Heart left ventricle (tissue), 16 donors: Measurements from ENCODE around the gene UBL7. TPM values are rescaled to one million over a fixed set of nuclear protein-coding genes. Genes with fewer than 3 reads are reported as not detected.

Experiments used
- ATAC-seq, 4 donors: fragments of 200-7000 bp; cut with Tn5 transposase; one replicate each; pipeline ENCODE4 v1.9.1; 2020 to 2022; ENCODE audit warnings: moderate library complexity in 4 of 4, mild to moderate bottlenecking in 3 of 4, moderate number of reproducible peaks in 1 of 4
- DNase-seq, 5 donors: peaks; one replicate each; pipeline ENCODE4 v3.0.0-alpha.2; 2020
- H3K27ac ChIP-seq, 12 donors: fragments of 200-600 bp; sonication (generic) in 4 of 12; one replicate each; pipeline versions ENCODE4 v1.5.0 to v1.8.0; 2016 to 2022; ENCODE audit warnings: mild to moderate bottlenecking in 2 of 12
- H3K27me3 ChIP-seq, 9 donors: fragments of 200-600 bp; sonication (generic) in 2 of 9; one replicate each; pipeline versions ENCODE4 v1.5.1 to v1.8.0; 2016 to 2022; ENCODE audit warnings: mild to moderate bottlenecking in 3 of 9
- H3K36me3 ChIP-seq, 9 donors: fragments of 200-600 bp; sonication (generic) in 2 of 9; one replicate each; pipeline versions ENCODE4 v1.5.0 to v1.8.0; 2018 to 2022; ENCODE audit warnings: mild to moderate bottlenecking in 2 of 9
- H3K4me1 ChIP-seq, 12 donors: fragments of 200-600 bp; sonication (generic) in 4 of 12; one replicate each; pipeline versions ENCODE4 v1.5.0 to v1.8.0; 2016 to 2022; ENCODE audit warnings: mild to moderate bottlenecking in 3 of 12
- H3K4me3 ChIP-seq, 12 donors: fragments of 200-600 bp; sonication (generic) in 4 of 12; one replicate each; pipeline versions ENCODE4 v1.5.0 to v1.8.0; 2017 to 2022; ENCODE audit warnings: mild to moderate bottlenecking in 9 of 12, moderate library complexity in 4 of 12
- H3K9me3 ChIP-seq, 12 donors: fragments of 200-600 bp; sonication (generic) in 4 of 12; one replicate each; pipeline versions ENCODE4 v1.5.0 to v1.8.0; 2016 to 2022; ENCODE audit warnings: mild to moderate bottlenecking in 1 of 12
- POLR2A ChIP-seq, 2 donors: fragments of 450-650 bp; IDR thresholded peaks; one replicate each; pipeline ENCODE4 v1.6.1; 2017; ENCODE audit warnings: antibody characterized with exemption in 2 of 2, mild to moderate bottlenecking in 2 of 2, moderate library complexity in 2 of 2
- WGBS, 4 donors: extraction: QIAGEN DNeasy Blood & Tissue Kit in 2 of 4; methylation state at CpG; one replicate each; pipeline versions ENCODE4 v1.1.5 to v1.1.7; 2013 to 2018; 5-methylcytosine and 5-hydroxymethylcytosine counted together
- intact Hi-C, 10 donors: fragments of 100-400 bp; cut with DNase I; formaldehyde crosslinking; loops; one replicate each; pipeline versions ENCODE4 v1.11.1 to v1.14.2; 2022
- polyA plus RNA-seq, 2 donors: library from polyadenylated mRNA; stranded (reverse); fragments of 200-250 nt; gene quantifications; one replicate each; pipeline ENCODE4 v1.2.3, GENCODE V29; 2013
- total RNA-seq, 9 donors: library from RNA; depleted of rRNA in 2 of 9; stranded (reverse); fragments of >200 nt in 2 of 9; fragmentation: NEBNext Ultra II Directional in 3 of 9; extraction: Animal tissue kit (Norgen Biotek cat#: 25700) in 3 of 9; gene quantifications; one replicate each; pipeline versions ENCODE4 v1.1.0 to v1.2.4, GENCODE V29; 2016 to 2023
- TF ChIP-seq, protein P1 (sequence below), 12 donors: fragments of 200-600 bp; sonication (generic) in 4 of 12; IDR thresholded peaks; one replicate each; pipeline versions ENCODE4 v1.5.0 to v1.8.0; 2018 to 2022; ENCODE audit warnings: antibody characterized with exemption in 12 of 12, mild to moderate bottlenecking in 5 of 12
- donor health status: ischemic (EF 13 %, LVEDD 7.1; RV severe dilation, severe dysfunction).
- donor health status: healthy with polysubstance abuse.
- donor health status: DM: no; HTN: yes; CAD: no.
- donor health status: DM: no; HTN: no; CAD: no.
- donor health status: ischemic (EF 25% LVEDD 6.9; RV normal size, moderate dysfunction).
- donor health status: ischemic (EF 25% LVEDD 5.7; RV mildly dilated, moderate dysfunction).
- donor health status: healthy.
- donor health status: DM: yes; HTN: yes; CAD: no.
- donor health status: ischemic (EF 35%, LVEDD 5.7; RV mildly dilated, moderate dysfunction).
- donor health status: nonischemic (EF 11% LVEDD 7.7; RV severe dilation, severe dysfunction).
- donor health status: DM: yes; HTN: yes; CAD: no.
- donor health status: PGD.
- donor health status: ischemic (EF 29% LVEDD 5.4; RV normal size, mild dysfunction).
- donor health status: nonischemic (EF 23%, LVEDD 6.1; RV moderate dilation, normal function).

The UBL7 gene
- total and polyA plus RNA-seq, 11 donors = 40.6 to 102 (median 49.5) TPM

DNA sequence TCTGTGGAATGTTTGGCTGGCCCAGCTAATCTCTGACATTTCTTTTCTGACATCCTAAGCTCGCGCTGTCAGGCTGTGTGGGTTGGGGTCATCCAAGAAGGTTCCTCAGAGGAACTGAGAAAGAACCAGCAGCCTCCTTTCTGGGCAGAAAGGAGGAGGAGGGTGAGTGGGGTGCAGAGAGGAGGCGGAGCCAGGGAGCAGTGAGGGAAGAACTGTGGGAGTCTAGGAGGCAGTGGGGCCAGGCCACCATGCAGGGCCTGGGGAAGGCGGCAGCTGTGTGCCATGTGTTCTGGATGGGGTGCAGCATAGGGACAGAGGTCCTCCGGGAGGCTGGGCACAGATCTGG lies 32.5 kb downstream of the UBL7 start:
- DNase-seq (no peak), ATAC-seq (peak in 1 of 4 donors; percentile 8)
- Histone ChIP-seq H3K4me3 (no peak overlapping the region), H3K27me3 (peaks cover 0 to 13% (median 4%) of the 10 kb centered on the region in 9 donors), H3K4me1 (peaks cover 0 to 36% (median 9%) of the 10 kb centered on the region in 12 donors), H3K9me3 (no peaks in the 10 kb centered on the region), H3K27ac (peak overlapping the region in 1 of 12 donors; percentile 51), H3K36me3 (no peaks in the 10 kb centered on the region)
- no peak for TF ChIP-seq POLR2A (IDR thresholded peaks at IDR 0.05)
- TF ChIP-seq, protein P1, sequence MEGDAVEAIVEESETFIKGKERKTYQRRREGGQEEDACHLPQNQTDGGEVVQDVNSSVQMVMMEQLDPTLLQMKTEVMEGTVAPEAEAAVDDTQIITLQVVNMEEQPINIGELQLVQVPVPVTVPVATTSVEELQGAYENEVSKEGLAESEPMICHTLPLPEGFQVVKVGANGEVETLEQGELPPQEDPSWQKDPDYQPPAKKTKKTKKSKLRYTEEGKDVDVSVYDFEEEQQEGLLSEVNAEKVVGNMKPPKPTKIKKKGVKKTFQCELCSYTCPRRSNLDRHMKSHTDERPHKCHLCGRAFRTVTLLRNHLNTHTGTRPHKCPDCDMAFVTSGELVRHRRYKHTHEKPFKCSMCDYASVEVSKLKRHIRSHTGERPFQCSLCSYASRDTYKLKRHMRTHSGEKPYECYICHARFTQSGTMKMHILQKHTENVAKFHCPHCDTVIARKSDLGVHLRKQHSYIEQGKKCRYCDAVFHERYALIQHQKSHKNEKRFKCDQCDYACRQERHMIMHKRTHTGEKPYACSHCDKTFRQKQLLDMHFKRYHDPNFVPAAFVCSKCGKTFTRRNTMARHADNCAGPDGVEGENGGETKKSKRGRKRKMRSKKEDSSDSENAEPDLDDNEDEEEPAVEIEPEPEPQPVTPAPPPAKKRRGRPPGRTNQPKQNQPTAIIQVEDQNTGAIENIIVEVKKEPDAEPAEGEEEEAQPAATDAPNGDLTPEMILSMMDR (IDR thresholded peaks at IDR 0.05) = no peak
- intact Hi-C loops = no loop called here
- WGBS, 4 donors = 92 to 93% (median 93%) methylated on average over 5 of the region's 5 CpGs

GRCh38 chr15:74427607-74428441 lies 33.1 kb downstream of the UBL7 start:
- ATAC-seq (no peak), DNase-seq (no peak)
- no peaks in the 10 kb centered on the region for H3K36me3 ChIP-seq
- no peak overlapping the region for H3K4me3 ChIP-seq
- no peaks in the 10 kb centered on the region for H3K9me3 ChIP-seq
- intact Hi-C loops = no loop called here
- no peak overlapping the region for H3K27ac ChIP-seq
- TF ChIP-seq, protein P1 (IDR thresholded peaks at IDR 0.05) = no peak
- no peak for TF ChIP-seq POLR2A (IDR thresholded peaks at IDR 0.05)
- peaks cover 0 to 34% (median 6%) of the 10 kb centered on the region in 12 donors for H3K4me1 ChIP-seq
- 85 to 87% (median 86%) methylated on average over 9 of the region's 9 CpGs for WGBS, 4 donors
- peaks cover 0 to 10% (median 4%) of the 10 kb centered on the region in 9 donors for H3K27me3 ChIP-seq

DNA sequence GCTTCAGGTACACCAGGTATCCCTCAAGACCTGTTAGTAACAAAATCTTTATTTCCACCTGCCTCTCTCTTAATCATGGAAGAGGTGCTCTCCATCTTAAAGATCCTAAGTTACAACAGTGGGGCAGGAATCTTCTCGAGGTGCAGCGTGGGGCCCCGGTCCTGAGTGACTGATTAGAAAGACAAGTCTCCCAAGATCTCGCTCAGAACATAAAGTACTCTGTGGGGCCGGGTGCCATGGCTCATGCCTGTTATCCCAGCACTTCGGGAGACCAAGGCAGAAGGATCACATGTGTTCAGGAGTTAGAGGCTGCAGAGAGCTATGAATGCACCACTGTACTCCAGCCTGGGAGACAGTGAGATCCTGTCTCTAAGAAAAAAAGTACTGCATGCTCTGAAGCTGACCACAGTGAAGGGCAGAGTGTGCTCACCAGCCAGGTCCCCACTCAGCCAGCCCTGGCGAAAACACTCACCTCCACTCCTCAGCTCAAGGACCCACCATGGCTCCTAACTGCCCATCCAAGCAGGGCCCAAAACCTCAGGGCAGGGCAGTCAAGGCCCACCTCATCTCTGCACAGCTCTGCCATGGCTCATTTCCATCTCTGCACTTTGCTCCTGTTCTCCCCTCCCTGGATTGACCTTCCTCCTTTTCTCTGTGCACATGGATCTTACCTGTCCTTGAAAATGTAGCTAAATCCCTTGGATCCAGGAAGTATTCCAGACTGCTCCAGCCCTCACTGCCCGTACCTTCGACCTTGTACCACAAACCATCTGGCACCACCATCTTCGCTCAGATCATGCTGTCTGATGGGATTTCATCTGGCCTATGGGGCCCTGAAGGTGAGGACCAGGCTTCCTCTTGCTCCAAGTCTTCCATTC lies 34.3 kb downstream of the UBL7 start:
- WGBS, 4 donors = 86 to 97% (median 92%) methylated on average over 9 to 10 of the region's 10 CpGs
- H3K36me3 ChIP-seq = no peaks in the 10 kb centered on the region
- H3K27me3 ChIP-seq = no peaks in the 10 kb centered on the region
- TF ChIP-seq, protein P1 (IDR thresholded peaks at IDR 0.05) = no peak
- TF ChIP-seq POLR2A (IDR thresholded peaks at IDR 0.05) = no peak
- DNase-seq (no peak), ATAC-seq (no peak)
- H3K9me3 ChIP-seq = no peaks in the 10 kb centered on the region
- peaks cover 0 to 27% (median 2%) of the 10 kb centered on the region in 12 donors for H3K4me1 ChIP-seq
- intact Hi-C loops = no loop called here
- H3K4me3 ChIP-seq = no peak overlapping the region
- no peak overlapping the region for H3K27ac ChIP-seq

DNA sequence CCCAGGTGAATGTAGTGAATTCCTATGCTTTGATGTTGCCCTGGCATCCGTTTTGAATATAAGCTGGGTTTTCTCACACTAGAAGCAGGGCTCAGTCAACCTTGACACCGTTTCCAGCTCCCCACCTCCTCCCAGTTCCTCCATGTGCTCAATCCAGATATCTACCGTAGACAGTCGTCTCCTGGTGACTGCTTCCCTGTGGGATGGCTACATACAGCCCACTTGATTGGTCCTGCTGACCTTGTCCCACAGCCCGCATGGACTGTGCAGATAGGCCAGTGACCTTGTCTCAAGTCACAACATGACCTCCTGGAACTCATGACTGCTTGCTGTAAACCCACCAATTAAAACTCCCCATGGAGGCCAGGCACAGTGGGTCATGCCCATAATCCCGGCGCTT lies 35.3 kb downstream of the UBL7 start:
- Histone ChIP-seq H3K4me1 (peaks cover 0 to 35% (median 6%) of the 10 kb centered on the region in 12 donors), H3K27me3 (no peaks in the 10 kb centered on the region), H3K4me3 (no peak overlapping the region), H3K9me3 (no peaks in the 10 kb centered on the region), H3K36me3 (no peaks in the 10 kb centered on the region), H3K27ac (no peak overlapping the region)
- DNase-seq (no peak), ATAC-seq (no peak)
- TF ChIP-seq, protein P1 (IDR thresholded peaks at IDR 0.05) = no peak
- TF ChIP-seq POLR2A (IDR thresholded peaks at IDR 0.05) = no peak
- 84 to 93% (median 88%) methylated on average over 7 of the region's 7 CpGs for WGBS, 4 donors
- intact Hi-C loops = no loop called here
